Measurements from ENCODE around the gene GRM8. TPM values are rescaled to one million over a fixed set of nuclear protein-coding genes. Genes with fewer than 3 reads are reported as not detected.

Gene GRM8
- total RNA-seq, 1 donor from 2014 or later: 0.51 TPM

GRCh38 chr7:127214956-127215718 is 37.6 kb downstream of the GRM8 start:
- H3K4me1 Mint-ChIP-seq (ENCODE audit: unreplicated experiment): no peaks in the 10 kb centered on the region
- H3K36me3 Mint-ChIP-seq (ENCODE audit: unreplicated experiment): no peaks in the 10 kb centered on the region
- no peaks in the 10 kb centered on the region for H3K9me3 Mint-ChIP-seq (ENCODE audit: unreplicated experiment)
- no peaks in the 10 kb centered on the region for H3K27me3 Mint-ChIP-seq (ENCODE audit: unreplicated experiment)
- DNase-seq (ENCODE audit: extremely low spot score, unreplicated experiment): no peak
- TF ChIP-seq CTCF (IDR thresholded peaks at IDR 0.05): no peak
- no peak overlapping the region for H3K4me3 Mint-ChIP-seq (ENCODE audit: unreplicated experiment)
- no peak overlapping the region for H3K27ac Mint-ChIP-seq (ENCODE audit: unreplicated experiment)

- Mint-ChIP-seq H3K9me3 (ENCODE audit: unreplicated experiment) (no peaks in the 10 kb centered on the region), H3K36me3 (ENCODE audit: unreplicated experiment) (no peaks in the 10 kb centered on the region), H3K27ac (ENCODE audit: unreplicated experiment) (no peak overlapping the region), H3K4me3 (ENCODE audit: unreplicated experiment) (no peak overlapping the region), H3K27me3 (ENCODE audit: unreplicated experiment) (no peaks in the 10 kb centered on the region), H3K4me1 (ENCODE audit: unreplicated experiment) (no peaks in the 10 kb centered on the region)
- no peak for DNase-seq (ENCODE audit: extremely low spot score, unreplicated experiment)
- no peak for TF ChIP-seq CTCF (IDR thresholded peaks at IDR 0.05)
These were observed 42.9 kb downstream of the GRM8 start for GRCh38 chr7:127209886-127210285.

- Mint-ChIP-seq H3K4me1 (ENCODE audit: unreplicated experiment) (no peaks in the 10 kb centered on the region), H3K36me3 (ENCODE audit: unreplicated experiment) (no peaks in the 10 kb centered on the region), H3K27me3 (ENCODE audit: unreplicated experiment) (no peaks in the 10 kb centered on the region), H3K27ac (ENCODE audit: unreplicated experiment) (no peak overlapping the region), H3K4me3 (ENCODE audit: unreplicated experiment) (no peak overlapping the region), H3K9me3 (ENCODE audit: unreplicated experiment) (no peaks in the 10 kb centered on the region)
- no peak for DNase-seq (ENCODE audit: extremely low spot score, unreplicated experiment)
- TF ChIP-seq CTCF (IDR thresholded peaks at IDR 0.05): no peak
These were observed 43.9 kb downstream of the GRM8 start for GRCh38 chr7:127208860-127209259.

- no peaks in the 10 kb centered on the region for H3K4me1 Mint-ChIP-seq (ENCODE audit: unreplicated experiment)
- DNase-seq (ENCODE audit: extremely low spot score, unreplicated experiment): no peak
- TF ChIP-seq CTCF (IDR thresholded peaks at IDR 0.05): no peak
- H3K4me3 Mint-ChIP-seq (ENCODE audit: unreplicated experiment): no peak overlapping the region
- no peak overlapping the region for H3K27ac Mint-ChIP-seq (ENCODE audit: unreplicated experiment)
- H3K36me3 Mint-ChIP-seq (ENCODE audit: unreplicated experiment): no peaks in the 10 kb centered on the region
- H3K9me3 Mint-ChIP-seq (ENCODE audit: unreplicated experiment): no peaks in the 10 kb centered on the region
- no peaks in the 10 kb centered on the region for H3K27me3 Mint-ChIP-seq (ENCODE audit: unreplicated experiment)
These were observed 44.4 kb downstream of the GRM8 start for GRCh38 chr7:127208351-127208750.

DNA sequence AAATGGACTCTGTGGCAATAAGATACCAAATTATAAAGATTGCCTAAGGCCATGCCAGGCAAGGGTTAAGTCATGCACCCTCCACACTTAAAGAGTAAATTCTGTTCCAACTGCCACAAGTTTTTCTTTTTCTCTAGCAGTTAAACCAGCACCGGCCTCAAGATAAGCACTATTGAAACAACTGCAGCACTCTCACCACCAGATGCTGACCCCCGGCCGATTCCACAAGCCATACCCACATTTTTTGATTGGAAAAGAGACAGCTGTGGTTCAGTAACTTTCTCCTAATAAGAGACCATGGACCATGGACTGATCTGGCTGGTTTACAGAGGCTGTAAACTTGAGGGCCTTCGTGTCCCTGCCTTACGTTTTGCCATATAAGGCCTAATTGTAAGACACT is 44.9 kb downstream of the GRM8 start:
- H3K4me1 Mint-ChIP-seq (ENCODE audit: unreplicated experiment): no peaks in the 10 kb centered on the region
- H3K27ac Mint-ChIP-seq (ENCODE audit: unreplicated experiment): no peak overlapping the region
- no peaks in the 10 kb centered on the region for H3K9me3 Mint-ChIP-seq (ENCODE audit: unreplicated experiment)
- no peak for TF ChIP-seq CTCF (IDR thresholded peaks at IDR 0.05)
- no peak overlapping the region for H3K4me3 Mint-ChIP-seq (ENCODE audit: unreplicated experiment)
- no peaks in the 10 kb centered on the region for H3K27me3 Mint-ChIP-seq (ENCODE audit: unreplicated experiment)
- no peak for DNase-seq (ENCODE audit: extremely low spot score, unreplicated experiment)
- no peaks in the 10 kb centered on the region for H3K36me3 Mint-ChIP-seq (ENCODE audit: unreplicated experiment)
